ENCODE measurements around the gene ITGA3. TPM values are rescaled to one million over a fixed set of nuclear protein-coding genes. Genes with fewer than 3 reads are reported as not detected.

Gene ITGA3
- total RNA-seq (26.3 and 28.5 TPM in 2 replicates), polyA plus RNA-seq (32.8 and 43.4 TPM in 2 replicates)

GRCh38 chr17:50055426-50056216, at the start of gene ITGA3:
TSS of gene ITGA3 (plus strand) at chr17:50056110. CDS start at chr17:50056440, 330 bp downstream.
- Histone ChIP-seq H4K20me1 (ENCODE audit: insufficient read depth, poor library complexity, severe bottlenecking) (no peaks in the 10 kb centered on the region), H2AFZ (peak within 1 kb of the TSS; percentile 75), H3K9me3 (ENCODE audit: low read depth) (no peaks in the 10 kb centered on the region), H3K36me3 (replicated peaks; ENCODE audit: insufficient read depth, low read depth) (no peaks in the 10 kb centered on the region), H3K27ac (peak within 1 kb of the TSS; percentile 95), H3K4me1 (ENCODE audit: insufficient read depth) (peaks cover 63% of the 10 kb centered on the region), H3K4me3 (peak within 1 kb of the TSS; percentile 68), H3K4me2 (peak within 1 kb of the TSS; percentile 97), H3K9me2 (replicated peaks; ENCODE audit: insufficient read depth) (no peaks in the 10 kb centered on the region), H3K27me3 (no peaks in the 10 kb centered on the region), H3K79me2 (peaks cover 10% of the 10 kb centered on the region)
- DNase-seq (ENCODE audit: low spot score): peak; percentile 87
- TF ChIP-seq CTCF (IDR thresholded peaks at IDR 0.05; ENCODE audit: poor library complexity) (no peak), EZH2 (IDR thresholded peaks at IDR 0.05; ENCODE audit: borderline replicate concordance) (peak; percentile 19)
- WGBS (ENCODE audit: low lambda C conversion rate, missing lambda C conversion rate): 1% methylated on average over 36 of the region's 65 CpGs

- Histone ChIP-seq H3K4me3 (no peak overlapping the region), H2AFZ (no peak overlapping the region), H3K27ac (no peak overlapping the region), H3K9me2 (replicated peaks; ENCODE audit: insufficient read depth) (no peaks in the 10 kb centered on the region), H4K20me1 (ENCODE audit: insufficient read depth, poor library complexity, severe bottlenecking) (no peaks in the 10 kb centered on the region), H3K9me3 (ENCODE audit: low read depth) (no peaks in the 10 kb centered on the region), H3K4me2 (no peak overlapping the region), H3K79me2 (no peaks in the 10 kb centered on the region), H3K27me3 (no peaks in the 10 kb centered on the region), H3K36me3 (replicated peaks; ENCODE audit: insufficient read depth, low read depth) (no peaks in the 10 kb centered on the region), H3K4me1 (ENCODE audit: insufficient read depth) (no peaks in the 10 kb centered on the region)
- no peak for DNase-seq (ENCODE audit: low spot score)
- 84% methylated on average over 2 of the region's 2 CpGs for WGBS (ENCODE audit: low lambda C conversion rate, missing lambda C conversion rate)
- TF ChIP-seq EZH2phosphoT487 (IDR thresholded peaks at IDR 0.05; ENCODE audit: low read depth, severe bottlenecking, unreplicated experiment) (no peak), CTCF (IDR thresholded peaks at IDR 0.05; ENCODE audit: poor library complexity) (no peak), EZH2 (IDR thresholded peaks at IDR 0.05; ENCODE audit: borderline replicate concordance) (no peak)
Measured at GRCh38 chr17:50009282-50009681, 46.6 kb upstream of the ITGA3 start.

GRCh38 chr17:50013079-50013478, 42.8 kb upstream of the ITGA3 start:
- H3K4me1 ChIP-seq (ENCODE audit: insufficient read depth): no peaks in the 10 kb centered on the region
- no peak overlapping the region for H3K4me2 ChIP-seq
- no peak overlapping the region for H3K27ac ChIP-seq
- no peak for TF ChIP-seq EZH2phosphoT487 (IDR thresholded peaks at IDR 0.05; ENCODE audit: low read depth, severe bottlenecking, unreplicated experiment)
- TF ChIP-seq CTCF (IDR thresholded peaks at IDR 0.05; ENCODE audit: poor library complexity): no peak
- no peak for TF ChIP-seq EZH2 (IDR thresholded peaks at IDR 0.05; ENCODE audit: borderline replicate concordance)
- H3K4me3 ChIP-seq: no peak overlapping the region
- no peaks in the 10 kb centered on the region for H4K20me1 ChIP-seq (ENCODE audit: insufficient read depth, poor library complexity, severe bottlenecking)
- H3K9me2 ChIP-seq (replicated peaks; ENCODE audit: insufficient read depth): no peaks in the 10 kb centered on the region
- no peak for DNase-seq (ENCODE audit: low spot score)
- no peak overlapping the region for H2AFZ ChIP-seq
- WGBS (ENCODE audit: low lambda C conversion rate, missing lambda C conversion rate): 84% methylated on average over 2 of the region's 2 CpGs
- no peaks in the 10 kb centered on the region for H3K79me2 ChIP-seq
- no peaks in the 10 kb centered on the region for H3K27me3 ChIP-seq
- no peaks in the 10 kb centered on the region for H3K36me3 ChIP-seq (replicated peaks; ENCODE audit: insufficient read depth, low read depth)
- H3K9me3 ChIP-seq (ENCODE audit: low read depth): no peaks in the 10 kb centered on the region

All from hepatocyte (in vitro differentiated cells).